Osteoblast (primary cell): Measurements from ENCODE around the gene EPHB3. TPM values are rescaled to one million over a fixed set of nuclear protein-coding genes. Genes with fewer than 3 reads are reported as not detected.

Source experiments
- DNase-seq: peaks from one replicate; pipeline ENCODE4 v3.0.0; 2011; ENCODE audit warnings: low spot score, mixed read lengths; ENCODE audit not compliant: insufficient read length; ENCODE audit errors: missing footprints
- H2AFZ ChIP-seq: 2 replicates; pipeline ENCODE4 v1.6.0; 2011; ENCODE audit warnings: mild to moderate bottlenecking, low read length
- H3K27ac ChIP-seq: 2 replicates; pipeline ENCODE4 v1.5.1; 2011; ENCODE audit warnings: mild to moderate bottlenecking, low read depth, low read length, moderate library complexity
- H3K27me3 ChIP-seq: 2 replicates; pipeline ENCODE4 v1.6.0; 2012; ENCODE audit warnings: mild to moderate bottlenecking, control low read depth, inconsistent platforms, low read length, moderate library complexity; ENCODE audit not compliant: insufficient read depth
- H3K36me3 ChIP-seq: 2 replicates; pipeline ENCODE4 v1.5.1; 2011; ENCODE audit warnings: mild to moderate bottlenecking, low read length, control low read depth, moderate library complexity; ENCODE audit not compliant: insufficient read depth
- H3K4me1 ChIP-seq: 2 replicates; pipeline ENCODE4 v1.5.1; 2011; ENCODE audit warnings: mild to moderate bottlenecking, low read length, control low read depth, moderate library complexity; ENCODE audit not compliant: insufficient read depth
- H3K4me2 ChIP-seq: 2 replicates; pipeline ENCODE4 v1.6.0; 2011; ENCODE audit warnings: mild to moderate bottlenecking, low read length; ENCODE audit not compliant: insufficient read depth
- H3K4me3 ChIP-seq: fragments of 200-600 bp; sonication (generic); 3 replicates; pipeline ENCODE4 v1.5.1; 2012; ENCODE audit warnings: mild to moderate bottlenecking, low read length, inconsistent platforms; ENCODE audit not compliant: insufficient read depth
- H3K79me2 ChIP-seq: 2 replicates; pipeline ENCODE4 v1.6.0; 2012; ENCODE audit warnings: mild to moderate bottlenecking, low read length, control low read depth, inconsistent platforms; ENCODE audit not compliant: insufficient read depth
- H3K9me3 ChIP-seq: 2 replicates; pipeline ENCODE4 v1.5.1; 2011; ENCODE audit warnings: low read depth, low read length, control low read depth
- H4K20me1 ChIP-seq: 2 replicates; pipeline ENCODE4 v1.6.0; 2012; ENCODE audit warnings: mild to moderate bottlenecking, low read length, control low read depth; ENCODE audit not compliant: insufficient read depth
- total RNA-seq: library from RNA; depleted of rRNA; stranded (reverse); fragments of >200 nt; gene quantifications from 2 replicates; pipeline ENCODE4 v1.2.3, GENCODE V29; 2012
- TF ChIP-seq, protein P1 (sequence below): IDR thresholded peaks from 2 replicates; pipeline ENCODE4 v1.5.1; 2011; ENCODE audit warnings: mild to moderate bottlenecking, low read depth, low read length, moderate library complexity; ENCODE audit errors: extremely low read depth

EPHB3 gene
- total RNA-seq, 1 donor = 3.6 TPM

DNA sequence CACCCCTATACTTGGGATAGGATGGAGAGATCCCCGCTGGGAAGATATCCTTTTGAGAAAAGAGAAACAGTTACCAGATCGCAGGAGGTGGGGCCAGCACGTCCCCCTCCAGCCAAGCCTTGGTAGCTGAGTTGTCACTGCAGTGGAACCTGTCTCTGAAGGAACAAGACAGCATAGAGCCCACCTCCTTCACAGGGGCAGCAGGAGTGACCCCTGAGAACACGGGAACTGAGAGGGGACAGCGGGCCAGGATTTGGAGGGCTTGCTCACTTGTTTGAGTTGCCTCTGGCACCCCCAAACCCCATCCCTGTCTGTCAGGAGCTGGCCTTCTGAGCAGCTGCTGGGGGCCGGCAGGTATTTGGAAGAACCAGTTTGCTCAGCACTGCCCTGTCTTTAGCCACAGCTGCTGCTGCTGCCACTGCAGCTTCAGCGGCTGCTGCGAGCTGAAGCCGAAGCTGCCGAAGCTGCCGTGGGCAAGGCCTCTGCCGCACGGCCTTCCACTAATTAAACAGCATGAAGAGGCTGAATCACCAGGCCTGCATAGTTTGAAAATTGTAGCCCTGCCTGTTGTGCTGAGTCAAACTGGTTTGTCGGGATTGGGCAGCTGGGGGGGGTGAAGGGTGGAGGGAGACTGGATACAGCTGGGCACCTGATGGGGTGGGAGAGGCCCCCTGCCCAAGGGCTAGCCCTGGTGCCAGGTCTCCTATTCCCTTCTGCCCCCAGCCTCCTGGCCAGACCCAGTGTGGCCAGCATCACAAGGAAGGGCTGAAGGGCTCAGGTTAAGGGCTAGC lies 4.0 kb downstream of the EPHB3 start:
- H3K79me2 ChIP-seq = no peaks in the 10 kb centered on the region
- H3K27ac ChIP-seq = peak overlapping the region; percentile 27

DNA sequence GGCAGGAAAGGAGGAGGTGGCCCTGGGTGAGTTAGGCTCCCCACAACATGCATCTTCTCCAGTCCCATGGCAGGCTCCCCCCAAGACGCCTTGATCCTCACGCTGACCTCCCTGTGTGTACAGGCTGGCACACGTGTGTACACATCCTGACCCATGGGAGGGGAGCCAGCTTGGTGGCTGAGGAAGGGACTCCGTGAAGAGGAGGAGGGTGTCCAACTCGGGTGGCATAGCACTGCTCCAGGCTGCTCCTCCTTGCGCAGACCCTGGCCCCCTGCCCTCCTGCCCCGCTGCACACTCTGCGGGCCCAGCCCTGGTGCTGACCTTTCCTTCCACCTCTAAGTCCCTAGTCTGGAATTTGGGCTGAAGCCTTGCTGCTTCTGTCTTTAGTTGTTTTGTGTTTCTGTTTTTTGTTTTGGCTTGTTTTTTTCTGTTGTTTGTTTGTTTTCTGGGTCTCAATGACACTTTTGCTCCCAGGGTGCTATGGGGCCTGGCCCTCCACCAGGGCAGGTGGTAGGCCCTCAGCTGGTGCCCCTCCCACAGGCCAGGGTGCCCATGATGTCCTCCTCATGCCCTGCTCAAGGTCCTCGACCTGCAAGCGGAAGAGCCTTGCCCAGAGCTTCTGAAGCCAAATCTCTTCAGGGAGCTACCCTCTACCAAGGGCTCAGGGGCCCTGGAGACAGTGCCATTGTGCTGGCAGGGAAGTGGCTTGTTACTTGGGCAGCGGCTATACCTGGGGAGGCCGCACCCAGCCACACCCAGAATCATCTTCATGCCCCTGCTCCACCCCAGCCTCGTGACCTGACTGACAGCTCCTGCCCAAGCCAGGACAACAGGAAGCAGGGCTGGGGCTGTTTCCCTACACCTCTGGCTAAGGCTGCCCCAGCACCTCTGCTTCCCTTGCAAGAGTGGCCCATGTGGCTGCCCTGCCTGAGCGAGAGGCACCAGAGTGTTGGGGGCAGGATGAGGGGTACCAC lies 5.1 kb downstream of the EPHB3 start:
- Histone ChIP-seq H3K4me1 (peaks cover 32% of the 10 kb centered on the region), H4K20me1 (no peaks in the 10 kb centered on the region), H2AFZ (peak overlapping the region; percentile 77), H3K4me2 (no peak overlapping the region), H3K9me3 (no peaks in the 10 kb centered on the region), H3K27me3 (peaks cover 6% of the 10 kb centered on the region), H3K4me3 (no peak overlapping the region), H3K27ac (peak overlapping the region; percentile 27), H3K36me3 (no peaks in the 10 kb centered on the region), H3K79me2 (no peaks in the 10 kb centered on the region)
- TF ChIP-seq, protein P1, sequence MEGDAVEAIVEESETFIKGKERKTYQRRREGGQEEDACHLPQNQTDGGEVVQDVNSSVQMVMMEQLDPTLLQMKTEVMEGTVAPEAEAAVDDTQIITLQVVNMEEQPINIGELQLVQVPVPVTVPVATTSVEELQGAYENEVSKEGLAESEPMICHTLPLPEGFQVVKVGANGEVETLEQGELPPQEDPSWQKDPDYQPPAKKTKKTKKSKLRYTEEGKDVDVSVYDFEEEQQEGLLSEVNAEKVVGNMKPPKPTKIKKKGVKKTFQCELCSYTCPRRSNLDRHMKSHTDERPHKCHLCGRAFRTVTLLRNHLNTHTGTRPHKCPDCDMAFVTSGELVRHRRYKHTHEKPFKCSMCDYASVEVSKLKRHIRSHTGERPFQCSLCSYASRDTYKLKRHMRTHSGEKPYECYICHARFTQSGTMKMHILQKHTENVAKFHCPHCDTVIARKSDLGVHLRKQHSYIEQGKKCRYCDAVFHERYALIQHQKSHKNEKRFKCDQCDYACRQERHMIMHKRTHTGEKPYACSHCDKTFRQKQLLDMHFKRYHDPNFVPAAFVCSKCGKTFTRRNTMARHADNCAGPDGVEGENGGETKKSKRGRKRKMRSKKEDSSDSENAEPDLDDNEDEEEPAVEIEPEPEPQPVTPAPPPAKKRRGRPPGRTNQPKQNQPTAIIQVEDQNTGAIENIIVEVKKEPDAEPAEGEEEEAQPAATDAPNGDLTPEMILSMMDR = no peak
- peak; percentile 55 for DNase-seq

More for the DNA sequence above, 4.0 kb downstream of the EPHB3 start:
- Histone ChIP-seq H2AFZ (peak overlapping the region; percentile 77), H3K4me1 (peaks cover 38% of the 10 kb centered on the region), H3K4me2 (peak overlapping the region; percentile 41), H4K20me1 (no peaks in the 10 kb centered on the region), H3K36me3 (no peaks in the 10 kb centered on the region), H3K9me3 (no peaks in the 10 kb centered on the region), H3K27me3 (peaks cover 6% of the 10 kb centered on the region), H3K4me3 (no peak overlapping the region)
- TF ChIP-seq, protein P1 = no peak
- DNase-seq = peak; percentile 100

DNA sequence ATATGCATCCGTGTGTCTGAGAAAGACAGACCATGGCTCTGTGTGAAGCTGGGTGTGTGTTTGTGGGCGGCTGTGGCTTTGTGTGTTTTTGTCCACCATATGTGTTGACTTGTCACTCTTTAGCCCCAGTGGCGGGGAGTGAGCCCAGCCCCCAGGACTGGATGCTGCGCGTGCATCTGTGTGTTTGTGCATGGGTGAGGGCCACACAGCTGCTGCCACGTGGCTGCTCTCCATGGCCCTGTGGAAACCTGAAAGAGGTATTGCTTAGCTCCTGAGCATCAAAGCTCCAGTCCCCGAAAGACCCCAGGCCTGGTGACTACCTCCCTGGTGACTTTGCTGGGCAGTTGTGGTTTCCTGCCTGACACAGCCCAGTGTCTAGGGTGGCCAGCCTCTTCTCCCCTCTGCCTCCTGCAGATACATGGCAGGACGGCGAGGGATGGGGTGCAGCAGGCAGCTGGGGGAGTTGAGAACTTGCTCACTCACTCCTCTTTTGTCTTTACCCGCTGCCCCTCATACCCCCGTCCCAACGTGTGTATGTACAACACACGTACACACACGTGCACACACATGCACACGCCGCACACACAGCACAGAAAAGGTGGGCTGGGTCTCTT lies 6.5 kb downstream of the EPHB3 start:
- H3K9me3 ChIP-seq = no peaks in the 10 kb centered on the region
- H3K4me2 ChIP-seq = peak overlapping the region; percentile 84
- no peaks in the 10 kb centered on the region for H3K36me3 ChIP-seq
- H2AFZ ChIP-seq = peak overlapping the region; percentile 73
- H3K4me3 ChIP-seq = peak overlapping the region; percentile 73
- H3K4me1 ChIP-seq = peaks cover 32% of the 10 kb centered on the region
- H4K20me1 ChIP-seq = no peaks in the 10 kb centered on the region
- no peak for DNase-seq
- no peaks in the 10 kb centered on the region for H3K79me2 ChIP-seq
- TF ChIP-seq, protein P1 = no peak
- H3K27ac ChIP-seq = peak overlapping the region; percentile 39
- no peaks in the 10 kb centered on the region for H3K27me3 ChIP-seq
